Measurements from ENCODE around the gene COL5A2. TPM values are rescaled to one million over a fixed set of nuclear protein-coding genes. Genes with fewer than 3 reads are reported as not detected.
A peak's percentile ranks its signal among the peaks of the same experiment; 100 is the strongest.

COL5A2 gene
- total RNA-seq, 1 donor from 2014 or later = 29.8 TPM

DNA sequence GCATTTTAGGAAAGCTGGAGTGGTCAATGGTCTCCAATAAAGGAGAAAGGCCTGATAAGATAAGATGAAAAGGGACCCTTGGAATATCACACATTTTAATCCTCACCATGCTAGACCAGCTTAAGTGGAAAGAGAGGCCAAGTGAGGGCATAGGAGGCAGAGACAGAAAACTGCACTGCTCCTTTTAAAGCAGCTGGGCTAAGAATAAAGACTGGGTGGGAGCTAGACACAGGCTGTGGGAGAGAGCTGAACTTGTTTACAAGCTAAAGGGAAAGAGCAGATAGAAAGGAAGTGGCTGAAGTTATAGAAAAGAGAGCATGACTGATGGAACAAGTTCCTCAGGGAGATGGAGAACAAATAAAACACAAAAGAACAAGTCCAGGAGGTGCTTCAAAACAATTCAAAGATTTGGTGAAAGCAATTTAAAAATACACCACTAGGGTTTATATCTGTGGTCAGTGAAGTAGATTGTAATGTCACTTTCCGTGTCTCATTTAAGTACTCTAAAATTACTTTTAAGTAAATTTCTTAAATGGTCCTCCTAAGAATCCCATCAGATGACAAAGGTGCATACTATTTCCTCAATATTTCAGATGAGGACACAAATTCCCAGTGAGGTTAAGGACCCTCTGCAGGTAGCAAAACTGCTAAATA is 7.5 kb downstream of the COL5A2 start:
- Histone ChIP-seq H3K27ac (no peak overlapping the region), H3K4me1 (no peaks in the 10 kb centered on the region), H3K9me3 (no peaks in the 10 kb centered on the region), H3K4me3 (no peak overlapping the region), H3K27me3 (no peaks in the 10 kb centered on the region), H3K36me3 (no peaks in the 10 kb centered on the region)
- ATAC-seq (no peak), DNase-seq (no peak)
- TF ChIP-seq, protein P1, sequence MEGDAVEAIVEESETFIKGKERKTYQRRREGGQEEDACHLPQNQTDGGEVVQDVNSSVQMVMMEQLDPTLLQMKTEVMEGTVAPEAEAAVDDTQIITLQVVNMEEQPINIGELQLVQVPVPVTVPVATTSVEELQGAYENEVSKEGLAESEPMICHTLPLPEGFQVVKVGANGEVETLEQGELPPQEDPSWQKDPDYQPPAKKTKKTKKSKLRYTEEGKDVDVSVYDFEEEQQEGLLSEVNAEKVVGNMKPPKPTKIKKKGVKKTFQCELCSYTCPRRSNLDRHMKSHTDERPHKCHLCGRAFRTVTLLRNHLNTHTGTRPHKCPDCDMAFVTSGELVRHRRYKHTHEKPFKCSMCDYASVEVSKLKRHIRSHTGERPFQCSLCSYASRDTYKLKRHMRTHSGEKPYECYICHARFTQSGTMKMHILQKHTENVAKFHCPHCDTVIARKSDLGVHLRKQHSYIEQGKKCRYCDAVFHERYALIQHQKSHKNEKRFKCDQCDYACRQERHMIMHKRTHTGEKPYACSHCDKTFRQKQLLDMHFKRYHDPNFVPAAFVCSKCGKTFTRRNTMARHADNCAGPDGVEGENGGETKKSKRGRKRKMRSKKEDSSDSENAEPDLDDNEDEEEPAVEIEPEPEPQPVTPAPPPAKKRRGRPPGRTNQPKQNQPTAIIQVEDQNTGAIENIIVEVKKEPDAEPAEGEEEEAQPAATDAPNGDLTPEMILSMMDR (IDR thresholded peaks at IDR 0.05) = no peak
- intact Hi-C loops (cut with DNase I) = no loop called here

DNA sequence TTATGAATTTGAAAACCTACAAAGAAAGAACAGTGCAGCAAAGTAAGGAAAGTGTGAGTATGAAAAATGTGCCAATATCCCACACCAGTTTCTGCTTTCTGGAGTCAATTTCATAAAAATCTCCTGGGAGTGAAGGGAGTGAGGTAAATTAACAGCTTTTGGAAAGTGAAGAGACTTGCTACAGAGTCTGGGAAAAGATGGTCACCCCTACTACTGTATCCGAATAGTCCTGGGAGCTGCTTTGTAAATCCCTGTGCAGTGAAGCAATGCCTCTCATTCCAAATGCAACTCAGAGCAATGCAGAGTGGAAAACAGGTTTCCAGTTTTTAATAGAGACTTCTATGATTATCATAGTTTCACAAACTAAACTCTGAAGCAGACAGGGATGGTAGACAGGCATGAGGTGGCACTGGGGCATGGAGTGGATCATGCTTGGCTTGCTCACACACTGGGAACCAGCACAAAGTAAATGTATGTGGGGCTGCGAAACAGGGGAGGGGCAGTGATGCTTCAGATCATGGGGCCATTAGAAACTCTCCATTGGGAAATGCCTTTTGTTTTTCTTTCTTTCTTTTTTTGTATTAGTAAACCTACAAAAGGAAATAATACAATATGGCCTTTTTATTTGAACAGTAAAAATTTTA is 10.6 kb downstream of the COL5A2 start:
- no peak for ATAC-seq
- H3K27ac ChIP-seq = no peak overlapping the region
- TF ChIP-seq, protein P1 (IDR thresholded peaks at IDR 0.05) = no peak
- H3K27me3 ChIP-seq = no peaks in the 10 kb centered on the region
- no peaks in the 10 kb centered on the region for H3K4me1 ChIP-seq
- H3K36me3 ChIP-seq = no peaks in the 10 kb centered on the region
- no peak overlapping the region for H3K4me3 ChIP-seq
- DNase-seq = no peak
- intact Hi-C loops (cut with DNase I) = no loop called here
- H3K9me3 ChIP-seq = no peaks in the 10 kb centered on the region

DNA sequence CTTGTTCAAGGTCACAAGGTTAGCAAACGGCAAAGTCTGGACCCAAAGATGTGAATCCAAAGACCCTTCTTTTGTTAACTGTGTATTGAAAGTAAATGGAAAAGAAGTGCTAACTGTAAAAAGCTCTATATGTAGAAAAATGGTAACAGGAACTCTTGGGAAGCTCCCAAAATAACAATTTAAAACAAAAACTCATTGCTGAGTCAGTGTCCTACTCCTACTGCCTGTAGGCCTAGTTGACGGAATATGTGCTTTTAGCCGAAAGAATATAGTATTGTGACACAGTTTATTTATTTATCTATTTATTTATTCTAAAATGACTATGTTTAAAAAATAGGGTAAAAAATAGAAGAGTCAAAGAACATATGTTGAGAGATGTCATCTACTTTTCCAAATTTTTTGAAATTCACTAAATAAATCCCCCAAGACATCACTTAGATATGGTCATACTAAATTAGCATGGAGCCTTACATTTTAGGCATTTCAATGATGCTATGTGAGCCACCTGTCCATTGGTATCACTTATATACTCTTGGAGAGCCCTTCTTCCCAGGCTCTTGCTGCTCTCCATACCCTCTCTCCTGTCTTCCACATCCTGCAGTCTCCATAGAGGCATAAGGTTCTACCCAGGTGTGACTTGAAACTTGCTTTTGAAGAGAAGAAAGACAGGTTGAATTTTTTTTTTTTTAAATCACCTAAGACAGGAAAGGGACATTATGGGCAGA is 13.7 kb downstream of the COL5A2 start:
- intact Hi-C loops (cut with DNase I) = no loop called here
- no peaks in the 10 kb centered on the region for H3K27me3 ChIP-seq
- TF ChIP-seq, protein P1 (IDR thresholded peaks at IDR 0.05) = no peak
- H3K4me3 ChIP-seq = no peak overlapping the region
- no peaks in the 10 kb centered on the region for H3K36me3 ChIP-seq
- ATAC-seq (no peak), DNase-seq (no peak)
- H3K9me3 ChIP-seq = no peaks in the 10 kb centered on the region
- H3K4me1 ChIP-seq = peaks cover 4% of the 10 kb centered on the region
- H3K27ac ChIP-seq = no peak overlapping the region

DNA sequence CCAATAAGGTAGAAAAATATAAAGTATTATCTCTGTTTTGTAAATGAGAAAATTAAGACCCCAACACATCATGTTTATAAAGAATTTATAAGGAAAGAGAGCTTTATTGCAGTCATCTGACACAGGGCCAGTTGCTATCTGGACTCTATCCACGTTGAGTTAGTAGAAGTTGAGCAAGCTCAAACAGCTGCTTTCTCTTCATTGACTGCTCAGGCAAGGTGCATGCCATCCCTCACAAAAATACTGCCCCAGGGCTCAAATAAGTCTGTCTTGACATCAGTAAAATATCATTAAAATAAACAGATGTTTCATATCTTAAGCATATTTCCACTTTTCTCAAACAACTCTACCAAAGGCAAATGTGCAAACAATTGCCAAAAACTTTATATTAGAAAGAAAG is 14.8 kb downstream of the COL5A2 start:
- Histone ChIP-seq H3K4me3 (no peak overlapping the region), H3K4me1 (peaks cover 4% of the 10 kb centered on the region), H3K27me3 (no peaks in the 10 kb centered on the region), H3K36me3 (no peaks in the 10 kb centered on the region), H3K9me3 (no peaks in the 10 kb centered on the region), H3K27ac (no peak overlapping the region)
- TF ChIP-seq, protein P1 (IDR thresholded peaks at IDR 0.05) = no peak
- intact Hi-C loops (cut with DNase I) = no loop called here
- ATAC-seq (peak; percentile 39), DNase-seq (no peak)

DNA sequence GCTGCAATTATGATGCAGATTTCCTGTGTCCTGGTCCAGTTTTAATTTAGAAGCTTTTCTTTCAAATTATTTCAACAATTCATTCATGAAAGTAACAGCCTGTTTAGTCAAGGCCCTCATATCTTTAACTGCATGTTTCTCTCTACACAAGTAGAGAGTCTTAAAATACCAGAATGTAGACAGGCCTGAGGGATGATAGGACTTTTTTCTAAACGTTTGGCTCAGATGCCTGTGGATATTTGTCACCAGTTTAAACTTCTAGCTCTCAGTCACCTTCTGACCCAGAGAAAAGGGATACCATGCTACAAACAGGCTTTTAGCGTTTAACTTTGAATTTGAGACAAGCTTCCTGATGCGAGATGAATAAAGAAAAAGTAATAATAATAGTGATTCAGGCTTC is 15.7 kb downstream of the COL5A2 start:
- H3K27ac ChIP-seq = no peak overlapping the region

More for the DNA sequence above, 15.7 kb downstream of the COL5A2 start:
- H3K4me1 ChIP-seq = peaks cover 4% of the 10 kb centered on the region
- intact Hi-C loops (cut with DNase I) = no loop called here
- H3K4me3 ChIP-seq = no peak overlapping the region
- ATAC-seq (peak; percentile 16), DNase-seq (no peak)
- H3K27me3 ChIP-seq = no peaks in the 10 kb centered on the region
- TF ChIP-seq, protein P1 (IDR thresholded peaks at IDR 0.05) = no peak
- no peaks in the 10 kb centered on the region for H3K9me3 ChIP-seq
- H3K36me3 ChIP-seq = no peaks in the 10 kb centered on the region

All from upper lobe of right lung (tissue), 1 donor.